ENCODE results near the gene CRB3.

GRCh38 chr19:6471076-6471475, 7.0 kb downstream of the CRB3 start:
- TF ChIP-seq CTCF (conservative IDR thresholded peaks at IDR 0.05; ENCODE audit: low read depth, low read length): no peak
- TF ChIP-seq EZH2 (IDR thresholded peaks at IDR 0.05; ENCODE audit: borderline replicate concordance, low read depth, low read length, poor library complexity, severe bottlenecking): no peak

Data from A673 (cell line).